Measurements from ENCODE around the gene PITHD1.

Gene PITHD1

GRCh38 chr1:23756676-23757075 lies 21.5 kb upstream of the PITHD1 start:
- TF ChIP-seq, protein P1, sequence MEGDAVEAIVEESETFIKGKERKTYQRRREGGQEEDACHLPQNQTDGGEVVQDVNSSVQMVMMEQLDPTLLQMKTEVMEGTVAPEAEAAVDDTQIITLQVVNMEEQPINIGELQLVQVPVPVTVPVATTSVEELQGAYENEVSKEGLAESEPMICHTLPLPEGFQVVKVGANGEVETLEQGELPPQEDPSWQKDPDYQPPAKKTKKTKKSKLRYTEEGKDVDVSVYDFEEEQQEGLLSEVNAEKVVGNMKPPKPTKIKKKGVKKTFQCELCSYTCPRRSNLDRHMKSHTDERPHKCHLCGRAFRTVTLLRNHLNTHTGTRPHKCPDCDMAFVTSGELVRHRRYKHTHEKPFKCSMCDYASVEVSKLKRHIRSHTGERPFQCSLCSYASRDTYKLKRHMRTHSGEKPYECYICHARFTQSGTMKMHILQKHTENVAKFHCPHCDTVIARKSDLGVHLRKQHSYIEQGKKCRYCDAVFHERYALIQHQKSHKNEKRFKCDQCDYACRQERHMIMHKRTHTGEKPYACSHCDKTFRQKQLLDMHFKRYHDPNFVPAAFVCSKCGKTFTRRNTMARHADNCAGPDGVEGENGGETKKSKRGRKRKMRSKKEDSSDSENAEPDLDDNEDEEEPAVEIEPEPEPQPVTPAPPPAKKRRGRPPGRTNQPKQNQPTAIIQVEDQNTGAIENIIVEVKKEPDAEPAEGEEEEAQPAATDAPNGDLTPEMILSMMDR (IDR thresholded peaks at IDR 0.05; ENCODE audit: low read depth, low read length, poor library complexity, severe bottlenecking): no peak
- no peak for TF ChIP-seq EZH2phosphoT487 (IDR thresholded peaks at IDR 0.05; ENCODE audit: borderline replicate concordance, low read length)
- peaks cover 7% of the 10 kb centered on the region for H3K79me2 ChIP-seq (ENCODE audit: control insufficient read depth, low read length)
- no peaks in the 10 kb centered on the region for H3K9me2 ChIP-seq (replicated peaks; ENCODE audit: control insufficient read depth, low read length)
- no peak overlapping the region for H3K4me3 ChIP-seq (ENCODE audit: low read length)
- H3K4me2 ChIP-seq (ENCODE audit: low read length): no peak overlapping the region
- H4K20me1 ChIP-seq (ENCODE audit: control insufficient read depth, insufficient read depth, low read depth, low read length): no peaks in the 10 kb centered on the region
- no peaks in the 10 kb centered on the region for H3K9me3 ChIP-seq (ENCODE audit: control insufficient read depth, insufficient read depth, low read length)
- H3F3A ChIP-seq (ENCODE audit: control insufficient read depth, insufficient read depth): no peaks in the 10 kb centered on the region; the same call in 1 of the 2 replicates
- no peaks in the 10 kb centered on the region for H3K4me1 ChIP-seq (ENCODE audit: control insufficient read depth, low read length)
- peaks cover 92% of the 10 kb centered on the region for H3K36me3 ChIP-seq (ENCODE audit: control insufficient read depth, low read length)
- no peak overlapping the region for H3K27ac ChIP-seq (ENCODE audit: low read depth, low read length)
- no peaks in the 10 kb centered on the region for H3K27me3 ChIP-seq (ENCODE audit: control insufficient read depth, low read length)

- H3K9me3 ChIP-seq (ENCODE audit: control insufficient read depth, insufficient read depth, low read length): no peaks in the 10 kb centered on the region
- no peak overlapping the region for H3K4me2 ChIP-seq (ENCODE audit: low read length)
- H3K4me3 ChIP-seq (ENCODE audit: low read length): no peak overlapping the region
- H3F3A ChIP-seq (ENCODE audit: control insufficient read depth, insufficient read depth): no peaks in the 10 kb centered on the region; the same call in 1 of the 2 replicates
- no peaks in the 10 kb centered on the region for H3K27me3 ChIP-seq (ENCODE audit: control insufficient read depth, low read length)
- TF ChIP-seq, protein P1 (IDR thresholded peaks at IDR 0.05; ENCODE audit: low read depth, low read length, poor library complexity, severe bottlenecking): no peak
- no peak for TF ChIP-seq EZH2phosphoT487 (IDR thresholded peaks at IDR 0.05; ENCODE audit: borderline replicate concordance, low read length)
- H3K79me2 ChIP-seq (ENCODE audit: control insufficient read depth, low read length): no peaks in the 10 kb centered on the region
- H4K20me1 ChIP-seq (ENCODE audit: control insufficient read depth, insufficient read depth, low read depth, low read length): no peaks in the 10 kb centered on the region
- H3K4me1 ChIP-seq (ENCODE audit: control insufficient read depth, low read length): no peaks in the 10 kb centered on the region
- no peaks in the 10 kb centered on the region for H3K9me2 ChIP-seq (replicated peaks; ENCODE audit: control insufficient read depth, low read length)
- H3K27ac ChIP-seq (ENCODE audit: low read depth, low read length): no peak overlapping the region
- peaks cover 92% of the 10 kb centered on the region for H3K36me3 ChIP-seq (ENCODE audit: control insufficient read depth, low read length)
Observed at GRCh38 chr1:23757812-23758211, 20.4 kb upstream of the PITHD1 start.

GRCh38 chr1:23759277-23759676 lies 18.9 kb upstream of the PITHD1 start:
- H3K4me2 ChIP-seq (ENCODE audit: low read length): no peak overlapping the region
- H3K27ac ChIP-seq (ENCODE audit: low read depth, low read length): no peak overlapping the region
- no peaks in the 10 kb centered on the region for H3K79me2 ChIP-seq (ENCODE audit: control insufficient read depth, low read length)
- no peak overlapping the region for H3K4me3 ChIP-seq (ENCODE audit: low read length)
- no peaks in the 10 kb centered on the region for H3K27me3 ChIP-seq (ENCODE audit: control insufficient read depth, low read length)
- H3K9me2 ChIP-seq (replicated peaks; ENCODE audit: control insufficient read depth, low read length): no peaks in the 10 kb centered on the region
- no peaks in the 10 kb centered on the region for H3K9me3 ChIP-seq (ENCODE audit: control insufficient read depth, insufficient read depth, low read length)
- H3K4me1 ChIP-seq (ENCODE audit: control insufficient read depth, low read length): no peaks in the 10 kb centered on the region
- no peaks in the 10 kb centered on the region for H4K20me1 ChIP-seq (ENCODE audit: control insufficient read depth, insufficient read depth, low read depth, low read length)
- H3K36me3 ChIP-seq (ENCODE audit: control insufficient read depth, low read length): peaks cover 85% of the 10 kb centered on the region
- H3F3A ChIP-seq (ENCODE audit: control insufficient read depth, insufficient read depth): peaks cover 3% of the 10 kb centered on the region
- TF ChIP-seq, protein P1 (IDR thresholded peaks at IDR 0.05; ENCODE audit: low read depth, low read length, poor library complexity, severe bottlenecking): no peak
- TF ChIP-seq EZH2phosphoT487 (IDR thresholded peaks at IDR 0.05; ENCODE audit: borderline replicate concordance, low read length): no peak
